K562 (cell line): Measurements from ENCODE around the gene SBK1. TPM values are rescaled to one million over a fixed set of nuclear protein-coding genes. Genes with fewer than 3 reads are reported as not detected.

ENCODE experiments used
- ATAC-seq: fragments of 200-7000 bp; cut with Tn5 transposase; 3 replicates; pipeline ENCODE4 v1.9.1; 2020; ENCODE audit warnings: moderate library complexity
- BruUV-seq: library from RNA; stranded (reverse); fragments of 400-500 nt; replicated peaks from 2 replicates; lab custom pipeline; 2021; lab: Mats Ljungman, UMichigan
- CTCF ChIA-PET: fragments of 300-600 bp; formaldehyde crosslinking; extraction: SDS; loops from one replicate; lab custom pipeline; 2021; ENCODE audit warnings: low intra/inter-chr PET ratio; lab: Yijun Ruan, JAX
- POLR2A ChIA-PET: fragments of 300-600, 350-650 bp; sonication (Branson Sonifier 250); formaldehyde crosslinking; extraction: SDS; loops from one replicate; lab custom pipeline; 2021; ENCODE audit warnings: antibody characterized with exemption, inconsistent platforms; lab: Yijun Ruan, JAX
- DNase-seq, 4 experiments: peaks; one replicate each; pipeline versions ENCODE4 v3.0.0 to v3.0.0-alpha.2; 2011 to 2018; ENCODE audit warnings: low spot score in 3 of 4, mixed read lengths in 3 of 4; ENCODE audit errors: extremely low read depth in 1 of 4
- FAIRE-seq: peaks from 2 replicates; lab custom pipeline; 2011; peaks lifted over from hg19 to GRCh38; lab: Jason Lieb, UNC
- H2AFZ ChIP-seq: 2 replicates; pipeline ENCODE4 v1.6.0; 2011; ENCODE audit warnings: low read depth, low read length, control low read depth, inconsistent platforms
- H3K27ac ChIP-seq: fragments of 200-600 bp; 3 replicates; pipeline ENCODE4 v1.8.0; 2011; ENCODE audit warnings: low read depth, mild to moderate bottlenecking, control low read depth, inconsistent platforms, low read length, moderate library complexity, mixed read lengths; ENCODE audit errors: extremely low read depth
- H3K27me3 ChIP-seq, 2 experiments: fragments of 300-600 bp in 1 of 2; 2 replicates in 1 of 2; 3 replicates in 1 of 2; pipeline versions ENCODE4 v1.6.0 to v1.8.0; 2011; ENCODE audit warnings: inconsistent platforms in 2 of 2, low read length in 2 of 2, mild to moderate bottlenecking in 1 of 2, mixed read lengths in 1 of 2, moderate library complexity in 1 of 2; ENCODE audit not compliant: control insufficient read depth in 2 of 2, insufficient read depth in 2 of 2
- H3K36me3 ChIP-seq: fragments of 300-600 bp; 3 replicates; pipeline ENCODE4 v1.8.0; 2011; ENCODE audit warnings: mild to moderate bottlenecking, low read length, inconsistent platforms; ENCODE audit not compliant: control insufficient read depth, insufficient read depth
- H3K4me1 ChIP-seq, 2 experiments: fragments of 200-600 bp in 1 of 2; replicated peaks in 1 of 2; 2 replicates in 1 of 2; 3 replicates in 1 of 2; pipeline versions ENCODE4 v1.5.1 to v1.8.0; 2011; ENCODE audit warnings: inconsistent platforms in 2 of 2, low read length in 2 of 2, mild to moderate bottlenecking in 1 of 2, mixed read lengths in 1 of 2, moderate library complexity in 1 of 2; ENCODE audit not compliant: control insufficient read depth in 2 of 2, insufficient read depth in 2 of 2
- H3K4me2 ChIP-seq: 2 replicates; pipeline ENCODE4 v1.6.1; 2011; ENCODE audit warnings: low read length, control low read depth, inconsistent platforms, mixed read lengths; ENCODE audit not compliant: insufficient read depth
- H3K4me3 ChIP-seq: fragments of 200-600 bp; sonication (generic), shearing (Covaris generic); 2 replicates; pipeline ENCODE4 v1.5.1; 2016; ENCODE audit warnings: control low read depth, inconsistent platforms
- H3K79me2 ChIP-seq: fragments of 200-600 bp; 3 replicates; pipeline ENCODE4 v1.8.0; 2011; ENCODE audit warnings: low read length, inconsistent platforms; ENCODE audit not compliant: control insufficient read depth, insufficient read depth
- H3K9ac ChIP-seq, 2 experiments: 2 replicates each; pipeline versions ENCODE4 v1.6.0 to v1.6.1; 2011; ENCODE audit warnings: low read depth in 2 of 2, low read length in 2 of 2, control low read depth in 1 of 2, inconsistent platforms in 1 of 2, mild to moderate bottlenecking in 1 of 2, mixed read lengths in 1 of 2; ENCODE audit not compliant: insufficient read depth in 1 of 2
- H3K9me1 ChIP-seq: one replicate; pipeline ENCODE4 v1.6.0; 2011; ENCODE audit warnings: inconsistent platforms, mild to moderate bottlenecking, low read length, moderate library complexity; ENCODE audit not compliant: control insufficient read depth, insufficient read depth
- H3K9me3 ChIP-seq: replicated peaks from 2 replicates; pipeline ENCODE4 v1.5.1; 2011; ENCODE audit warnings: low read depth, low read length, inconsistent platforms; ENCODE audit not compliant: control insufficient read depth, insufficient read depth
- H4K20me1 ChIP-seq: replicated peaks from 2 replicates; pipeline ENCODE4 v1.6.1; 2011; ENCODE audit warnings: low read length, inconsistent platforms, mixed read lengths; ENCODE audit not compliant: control insufficient read depth, insufficient read depth
- PKNOX1 ChIP-seq: fragments of 450-650 bp; IDR thresholded peaks from 2 replicates; pipeline ENCODE4 v1.6.1; 2016
- PTTG1 ChIP-seq: fragments of 450-650 bp; IDR thresholded peaks from 2 replicates; pipeline ENCODE4 v1.6.1; 2016; ENCODE audit warnings: low read depth, mild to moderate bottlenecking, missing genetic modification characterization, missing compliant biosample characterization
- TEAD1 ChIP-seq, 2 experiments: fragments of 450-650 bp in 1 of 2; sonication (generic) in 1 of 2; formaldehyde crosslinking; IDR thresholded peaks; 2 replicates each; pipeline versions ENCODE4 v1.4.0 to v1.8.0; 2020 to 2022; ENCODE audit warnings: mild to moderate bottlenecking in 2 of 2, missing genetic modification reagents in 1 of 2
- TRIM28 ChIP-seq: fragments of 450-650 bp; IDR thresholded peaks from 2 replicates; pipeline ENCODE4 v1.6.1; 2017
- WGBS: fragments of 100-300 bp; shearing (Covaris generic); methylation state at CpG from one replicate; pipeline ENCODE4 v1.1.6; 2016; ENCODE audit warnings: low coverage, mixed read lengths; ENCODE audit not compliant: insufficient coverage; ENCODE audit errors: missing lambda C conversion rate; 5-methylcytosine and 5-hydroxymethylcytosine counted together
- in situ Hi-C: fragments of 300-500 bp; cut with MboI; formaldehyde crosslinking; loops from 4 replicates; pipeline ENCODE4 v1.15.0; 2018; ENCODE audit warnings: inconsistent platforms, mixed read lengths
- intact Hi-C: fragments of 100-400 bp; cut with micrococcal nuclease; formaldehyde crosslinking; loops from 2 replicates; pipeline ENCODE4 v1.14.2; 2022
- polyA plus RNA-seq, 8 experiments: library from polyadenylated mRNA; depleted of rRNA in 4 of 8; stranded (reverse) in 5 of 8; unstranded in 3 of 8; fragments of >200 nt; fragmentation: Nextera tagmentation in 2 of 8; fragmentation: Illumina TruSeq in 1 of 8; extraction: Ambion mirVana in 2 of 8; extraction: Trizol in 1 of 8; gene quantifications; 2 replicates each; pipeline versions ENCODE4 v1.2.1 to v1.2.3, GENCODE V29; 2011 to 2014; ENCODE audit warnings: inconsistent platforms in 1 of 8, missing spikeins in 1 of 8
- total RNA-seq, 7 experiments: library from RNA; depleted of rRNA in 6 of 7; stranded (reverse); fragments of >200 nt in 6 of 7; fragmentation: Illumina TruSeq in 2 of 7; extraction: Trizol in 2 of 7; gene quantifications; 2 replicates each; pipeline versions ENCODE4 v1.2.1 to v1.2.3, GENCODE V29; 2011 to 2021; ENCODE audit warnings: low replicate concordance in 1 of 7

SBK1 gene
- total and polyA plus RNA-seq, 9 of the 15 experiments (the other 6 are each of a cell fraction or from before 2014, with no cell fraction given) = 0.01 to 0.07 (median 0.03) TPM; not detected in 6

GRCh38 chr16:28283798-28284577 lies 8.3 kb upstream of the SBK1 start:
- Histone ChIP-seq H3K27me3 (peaks cover 16 to 56% of the 10 kb centered on the region in 2 experiments; a peak in 4 of 5 replicates), H3K36me3 (no peaks in the 10 kb centered on the region), H3K9me3 (no peaks in the 10 kb centered on the region), H2AFZ (no peak overlapping the region), H3K4me3 (no peak overlapping the region), H4K20me1 (no peaks in the 10 kb centered on the region; the same call in 1 of the 2 replicates), H3K4me1 (peaks cover 0 to 3% of the 10 kb centered on the region in 2 experiments; a peak in 1 of 5 replicates), H3K4me2 (no peak overlapping the region), H3K9ac (no peak overlapping the region), H3K79me2 (no peaks in the 10 kb centered on the region), H3K9me1 (no peaks in the 10 kb centered on the region), H3K27ac (no peak overlapping the region)
- no peak for TF ChIP-seq TEAD1 (CRISPR knock-in tag; IDR thresholded peaks at IDR 0.05)
- peak; percentile 18; the same call in 1 of the 2 replicates for TF ChIP-seq PKNOX1
- TF ChIP-seq PTTG1 (tag) = no peak
- TF ChIP-seq TRIM28 = no peak
- FAIRE-seq = no peak
- no peak for DNase-seq
- ChIA-PET CTCF (no interaction called here), POLR2A (interaction anchor here (0.5 kb wide), 1 partner anchor 11 kb away, joined by 3 read pairs; no protein-coding TSS in a partner anchor)
- ATAC-seq = no peak
- 8% methylated on average over 14 of the region's 15 CpGs for WGBS
- in situ Hi-C loops = no loop called here
- intact Hi-C loops = no loop called here
- no TSS peak for BruUV-seq
